ENCODE results near the gene LDLRAD4.

Gene LDLRAD4

GRCh38 chr18:13296867-13297574, 78.5 kb downstream of the LDLRAD4 start:
- no peak overlapping the region for H3K9ac ChIP-seq (ENCODE audit: low read depth, low read length)
- no peaks in the 10 kb centered on the region for H3K27me3 ChIP-seq (ENCODE audit: insufficient read depth, low read length)
- H3K36me3 ChIP-seq (ENCODE audit: insufficient read depth, low read depth, low read length): no peaks in the 10 kb centered on the region
- no peak overlapping the region for H3K4me3 ChIP-seq (ENCODE audit: low read length)
- peaks cover 2% of the 10 kb centered on the region; the same call in 1 of the 2 replicates for H3K4me1 ChIP-seq (ENCODE audit: insufficient read depth, low read length)
- H3K27ac ChIP-seq (ENCODE audit: low read length): no peak overlapping the region
- no peaks in the 10 kb centered on the region for H3K9me3 ChIP-seq (ENCODE audit: insufficient read depth, low read depth, low read length)

GRCh38 chr18:13298262-13298661, 79.7 kb downstream of the LDLRAD4 start:
- no peak overlapping the region for H3K27ac ChIP-seq (ENCODE audit: low read length)
- no peaks in the 10 kb centered on the region for H3K36me3 ChIP-seq (ENCODE audit: insufficient read depth, low read depth, low read length)
- H3K4me3 ChIP-seq (ENCODE audit: low read length): no peak overlapping the region
- H3K27me3 ChIP-seq (ENCODE audit: insufficient read depth, low read length): no peaks in the 10 kb centered on the region
- no peak overlapping the region for H3K9ac ChIP-seq (ENCODE audit: low read depth, low read length)
- no peaks in the 10 kb centered on the region for H3K9me3 ChIP-seq (ENCODE audit: insufficient read depth, low read depth, low read length)
- peaks cover 5% of the 10 kb centered on the region; the same call in 1 of the 2 replicates for H3K4me1 ChIP-seq (ENCODE audit: insufficient read depth, low read length)

GRCh38 chr18:13300029-13300428, 81.5 kb downstream of the LDLRAD4 start:
- H3K4me3 ChIP-seq (ENCODE audit: low read length): no peak overlapping the region
- H3K9ac ChIP-seq (ENCODE audit: low read depth, low read length): no peak overlapping the region
- H3K27ac ChIP-seq (ENCODE audit: low read length): no peak overlapping the region
- peaks cover 5% of the 10 kb centered on the region; the same call in 1 of the 2 replicates for H3K4me1 ChIP-seq (ENCODE audit: insufficient read depth, low read length)
- no peaks in the 10 kb centered on the region for H3K27me3 ChIP-seq (ENCODE audit: insufficient read depth, low read length)
- H3K9me3 ChIP-seq (ENCODE audit: insufficient read depth, low read depth, low read length): no peaks in the 10 kb centered on the region
- H3K36me3 ChIP-seq (ENCODE audit: insufficient read depth, low read depth, low read length): no peaks in the 10 kb centered on the region

- Histone ChIP-seq H3K27me3 (ENCODE audit: insufficient read depth, low read length) (no peaks in the 10 kb centered on the region), H3K9ac (ENCODE audit: low read depth, low read length) (no peak overlapping the region), H3K4me1 (ENCODE audit: insufficient read depth, low read length) (peaks cover 5% of the 10 kb centered on the region; the same call in 1 of the 2 replicates), H3K27ac (ENCODE audit: low read length) (no peak overlapping the region), H3K9me3 (ENCODE audit: insufficient read depth, low read depth, low read length) (no peaks in the 10 kb centered on the region), H3K36me3 (ENCODE audit: insufficient read depth, low read depth, low read length) (no peaks in the 10 kb centered on the region), H3K4me3 (ENCODE audit: low read length) (no peak overlapping the region)
Measured at GRCh38 chr18:13300796-13301195, 82.2 kb downstream of the LDLRAD4 start.

GRCh38 chr18:13302040-13302439, 83.5 kb downstream of the LDLRAD4 start:
- H3K27ac ChIP-seq (ENCODE audit: low read length): no peak overlapping the region
- H3K27me3 ChIP-seq (ENCODE audit: insufficient read depth, low read length): no peaks in the 10 kb centered on the region
- H3K9ac ChIP-seq (ENCODE audit: low read depth, low read length): no peak overlapping the region
- no peaks in the 10 kb centered on the region for H3K9me3 ChIP-seq (ENCODE audit: insufficient read depth, low read depth, low read length)
- H3K4me1 ChIP-seq (ENCODE audit: insufficient read depth, low read length): peaks cover 5% of the 10 kb centered on the region; the same call in 1 of the 2 replicates
- no peak overlapping the region for H3K4me3 ChIP-seq (ENCODE audit: low read length)
- no peaks in the 10 kb centered on the region for H3K36me3 ChIP-seq (ENCODE audit: insufficient read depth, low read depth, low read length)

GRCh38 chr18:13302457-13303225, 84.1 kb downstream of the LDLRAD4 start:
- H3K27ac ChIP-seq (ENCODE audit: low read length): no peak overlapping the region

GRCh38 chr18:13303756-13304364, 85.3 kb downstream of the LDLRAD4 start:
- Histone ChIP-seq H3K27ac (ENCODE audit: low read length) (no peak overlapping the region), H3K36me3 (ENCODE audit: insufficient read depth, low read depth, low read length) (no peaks in the 10 kb centered on the region), H3K9me3 (ENCODE audit: insufficient read depth, low read depth, low read length) (no peaks in the 10 kb centered on the region), H3K9ac (ENCODE audit: low read depth, low read length) (no peak overlapping the region), H3K4me1 (ENCODE audit: insufficient read depth, low read length) (peaks cover 5% of the 10 kb centered on the region; the same call in 1 of the 2 replicates), H3K27me3 (ENCODE audit: insufficient read depth, low read length) (no peaks in the 10 kb centered on the region), H3K4me3 (ENCODE audit: low read length) (no peak overlapping the region)

More at GRCh38 chr18:13302457-13303225, 84.1 kb downstream of the LDLRAD4 start:
- Histone ChIP-seq H3K36me3 (ENCODE audit: insufficient read depth, low read depth, low read length) (no peaks in the 10 kb centered on the region), H3K27me3 (ENCODE audit: insufficient read depth, low read length) (no peaks in the 10 kb centered on the region), H3K4me3 (ENCODE audit: low read length) (no peak overlapping the region), H3K9ac (ENCODE audit: low read depth, low read length) (no peak overlapping the region), H3K4me1 (ENCODE audit: insufficient read depth, low read length) (peaks cover 5% of the 10 kb centered on the region; the same call in 1 of the 2 replicates), H3K9me3 (ENCODE audit: insufficient read depth, low read depth, low read length) (no peaks in the 10 kb centered on the region)

GRCh38 chr18:13305301-13305700, 86.7 kb downstream of the LDLRAD4 start:
- H3K36me3 ChIP-seq (ENCODE audit: insufficient read depth, low read depth, low read length): no peaks in the 10 kb centered on the region
- no peak overlapping the region for H3K27ac ChIP-seq (ENCODE audit: low read length)
- H3K9me3 ChIP-seq (ENCODE audit: insufficient read depth, low read depth, low read length): no peaks in the 10 kb centered on the region
- H3K9ac ChIP-seq (ENCODE audit: low read depth, low read length): no peak overlapping the region
- no peak overlapping the region for H3K4me3 ChIP-seq (ENCODE audit: low read length)
- no peaks in the 10 kb centered on the region for H3K27me3 ChIP-seq (ENCODE audit: insufficient read depth, low read length)
- peaks cover 5% of the 10 kb centered on the region; the same call in 1 of the 2 replicates for H3K4me1 ChIP-seq (ENCODE audit: insufficient read depth, low read length)

GRCh38 chr18:13306583-13306982, 88.0 kb downstream of the LDLRAD4 start:
- H3K9me3 ChIP-seq (ENCODE audit: insufficient read depth, low read depth, low read length): no peaks in the 10 kb centered on the region
- H3K4me3 ChIP-seq (ENCODE audit: low read length): no peak overlapping the region
- no peaks in the 10 kb centered on the region for H3K27me3 ChIP-seq (ENCODE audit: insufficient read depth, low read length)
- no peak overlapping the region for H3K9ac ChIP-seq (ENCODE audit: low read depth, low read length)
- H3K4me1 ChIP-seq (ENCODE audit: insufficient read depth, low read length): peaks cover 5% of the 10 kb centered on the region; the same call in 1 of the 2 replicates
- H3K36me3 ChIP-seq (ENCODE audit: insufficient read depth, low read depth, low read length): no peaks in the 10 kb centered on the region
- H3K27ac ChIP-seq (ENCODE audit: low read length): no peak overlapping the region

GRCh38 chr18:13308369-13308768, 89.8 kb downstream of the LDLRAD4 start:
- Histone ChIP-seq H3K27me3 (ENCODE audit: insufficient read depth, low read length) (no peaks in the 10 kb centered on the region), H3K4me1 (ENCODE audit: insufficient read depth, low read length) (no peaks in the 10 kb centered on the region)

GRCh38 chr18:13309031-13309747, 90.6 kb downstream of the LDLRAD4 start:
- H3K27ac ChIP-seq (ENCODE audit: low read length): no peak overlapping the region
- no peaks in the 10 kb centered on the region for H3K36me3 ChIP-seq (ENCODE audit: insufficient read depth, low read depth, low read length)
- no peaks in the 10 kb centered on the region for H3K4me1 ChIP-seq (ENCODE audit: insufficient read depth, low read length)
- no peak overlapping the region for H3K9ac ChIP-seq (ENCODE audit: low read depth, low read length)
- no peaks in the 10 kb centered on the region for H3K9me3 ChIP-seq (ENCODE audit: insufficient read depth, low read depth, low read length)
- no peaks in the 10 kb centered on the region for H3K27me3 ChIP-seq (ENCODE audit: insufficient read depth, low read length)
- H3K4me3 ChIP-seq (ENCODE audit: low read length): no peak overlapping the region

More at GRCh38 chr18:13308369-13308768, 89.8 kb downstream of the LDLRAD4 start:
- no peak overlapping the region for H3K4me3 ChIP-seq (ENCODE audit: low read length)
- no peaks in the 10 kb centered on the region for H3K9me3 ChIP-seq (ENCODE audit: insufficient read depth, low read depth, low read length)
- no peak overlapping the region for H3K9ac ChIP-seq (ENCODE audit: low read depth, low read length)
- H3K36me3 ChIP-seq (ENCODE audit: insufficient read depth, low read depth, low read length): no peaks in the 10 kb centered on the region
- H3K27ac ChIP-seq (ENCODE audit: low read length): no peak overlapping the region

All from iPS-20b (cell line).